Measurements from ENCODE around the gene GATB.

DNA sequence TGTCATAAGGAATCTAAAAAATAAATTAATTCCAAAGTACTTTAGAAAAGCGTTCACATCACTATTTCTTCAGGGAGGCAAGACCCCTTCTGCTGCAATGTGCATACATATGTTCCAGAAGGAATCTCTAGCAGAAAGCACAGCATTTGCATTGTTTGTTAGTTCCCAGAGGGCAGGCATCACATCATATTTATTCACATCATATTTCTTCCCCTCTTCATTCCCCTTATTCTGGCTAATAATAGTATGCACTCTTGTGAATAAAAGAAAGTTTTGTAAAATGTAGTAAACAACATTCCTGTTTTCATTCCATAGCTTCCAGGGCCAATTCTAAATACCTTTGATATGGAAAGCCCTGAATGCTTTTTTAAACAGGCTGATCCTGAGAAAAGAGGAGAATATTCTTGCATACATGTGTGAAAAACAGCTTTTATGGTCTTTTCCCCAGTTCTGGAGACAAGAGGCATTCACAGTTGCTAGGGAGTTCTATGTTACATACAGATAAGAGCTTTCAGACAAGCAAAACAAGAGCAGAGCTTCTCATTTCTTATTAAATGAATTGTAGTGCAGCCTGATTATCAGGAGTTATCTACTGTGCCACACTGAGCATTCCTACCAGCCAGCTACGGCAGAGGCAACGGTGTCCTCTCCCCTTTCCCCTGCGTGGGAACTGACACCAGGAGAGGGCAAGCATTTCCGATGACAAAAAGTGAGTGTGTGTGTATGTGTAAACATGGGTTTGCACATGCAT, 15.2 kb downstream of the GATB start:
- TF ChIP-seq, protein P1, sequence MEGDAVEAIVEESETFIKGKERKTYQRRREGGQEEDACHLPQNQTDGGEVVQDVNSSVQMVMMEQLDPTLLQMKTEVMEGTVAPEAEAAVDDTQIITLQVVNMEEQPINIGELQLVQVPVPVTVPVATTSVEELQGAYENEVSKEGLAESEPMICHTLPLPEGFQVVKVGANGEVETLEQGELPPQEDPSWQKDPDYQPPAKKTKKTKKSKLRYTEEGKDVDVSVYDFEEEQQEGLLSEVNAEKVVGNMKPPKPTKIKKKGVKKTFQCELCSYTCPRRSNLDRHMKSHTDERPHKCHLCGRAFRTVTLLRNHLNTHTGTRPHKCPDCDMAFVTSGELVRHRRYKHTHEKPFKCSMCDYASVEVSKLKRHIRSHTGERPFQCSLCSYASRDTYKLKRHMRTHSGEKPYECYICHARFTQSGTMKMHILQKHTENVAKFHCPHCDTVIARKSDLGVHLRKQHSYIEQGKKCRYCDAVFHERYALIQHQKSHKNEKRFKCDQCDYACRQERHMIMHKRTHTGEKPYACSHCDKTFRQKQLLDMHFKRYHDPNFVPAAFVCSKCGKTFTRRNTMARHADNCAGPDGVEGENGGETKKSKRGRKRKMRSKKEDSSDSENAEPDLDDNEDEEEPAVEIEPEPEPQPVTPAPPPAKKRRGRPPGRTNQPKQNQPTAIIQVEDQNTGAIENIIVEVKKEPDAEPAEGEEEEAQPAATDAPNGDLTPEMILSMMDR (IDR thresholded peaks at IDR 0.05) = no peak
- TF ChIP-seq POLR2A (IDR thresholded peaks at IDR 0.05) = no peak

Measured in adrenal gland (tissue), 5 donors.